ENCODE data around the gene RERE.

DNA sequence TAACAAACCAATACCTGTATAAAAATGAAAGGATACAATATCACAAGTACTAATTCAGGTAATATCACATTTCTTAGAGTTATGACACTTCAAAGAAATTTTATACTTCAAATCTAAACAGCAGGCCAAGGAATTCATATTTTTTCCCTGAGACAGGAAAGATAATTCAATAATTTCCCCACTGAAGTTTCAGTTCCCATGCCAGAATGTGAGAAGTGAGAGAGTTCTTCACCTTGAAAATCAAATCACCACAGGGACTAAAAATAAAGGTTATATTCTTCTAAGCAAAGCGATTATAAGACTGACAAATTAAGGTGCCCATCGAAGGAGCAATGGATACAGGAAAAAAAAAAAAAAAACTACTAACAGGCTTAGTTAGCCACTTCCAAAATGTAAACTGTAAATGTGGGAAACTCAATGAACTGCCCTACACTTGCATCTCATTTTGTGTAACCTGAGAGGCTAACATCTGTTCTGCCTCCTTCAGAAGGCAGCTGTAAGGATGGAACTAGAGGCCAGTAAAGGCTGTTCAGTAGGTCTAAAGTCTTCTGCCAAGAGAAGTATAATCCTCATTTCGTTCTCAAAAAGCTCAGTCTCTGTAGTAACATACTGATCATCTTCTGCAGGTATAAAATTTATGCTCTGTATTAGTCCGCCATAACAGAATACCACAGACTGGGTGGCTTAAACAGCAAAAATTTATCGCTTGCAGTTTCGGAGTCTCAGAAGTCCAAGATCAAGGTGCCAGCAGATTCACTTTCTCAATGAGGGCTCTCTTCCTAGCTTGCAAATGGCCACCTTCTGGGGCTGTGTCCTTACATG, 127.8 kb downstream of the RERE start:
- TF ChIP-seq, protein P1, sequence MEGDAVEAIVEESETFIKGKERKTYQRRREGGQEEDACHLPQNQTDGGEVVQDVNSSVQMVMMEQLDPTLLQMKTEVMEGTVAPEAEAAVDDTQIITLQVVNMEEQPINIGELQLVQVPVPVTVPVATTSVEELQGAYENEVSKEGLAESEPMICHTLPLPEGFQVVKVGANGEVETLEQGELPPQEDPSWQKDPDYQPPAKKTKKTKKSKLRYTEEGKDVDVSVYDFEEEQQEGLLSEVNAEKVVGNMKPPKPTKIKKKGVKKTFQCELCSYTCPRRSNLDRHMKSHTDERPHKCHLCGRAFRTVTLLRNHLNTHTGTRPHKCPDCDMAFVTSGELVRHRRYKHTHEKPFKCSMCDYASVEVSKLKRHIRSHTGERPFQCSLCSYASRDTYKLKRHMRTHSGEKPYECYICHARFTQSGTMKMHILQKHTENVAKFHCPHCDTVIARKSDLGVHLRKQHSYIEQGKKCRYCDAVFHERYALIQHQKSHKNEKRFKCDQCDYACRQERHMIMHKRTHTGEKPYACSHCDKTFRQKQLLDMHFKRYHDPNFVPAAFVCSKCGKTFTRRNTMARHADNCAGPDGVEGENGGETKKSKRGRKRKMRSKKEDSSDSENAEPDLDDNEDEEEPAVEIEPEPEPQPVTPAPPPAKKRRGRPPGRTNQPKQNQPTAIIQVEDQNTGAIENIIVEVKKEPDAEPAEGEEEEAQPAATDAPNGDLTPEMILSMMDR (IDR thresholded peaks at IDR 0.05), result no peak
- TF ChIP-seq POLR2A (IDR thresholded peaks at IDR 0.05), result no peak

All from uterus (tissue), 2 donors.